ENCODE data around the gene STUM.

Gene STUM

GRCh38 chr1:226652613-226653012 is 104.0 kb downstream of the STUM start:
- no peak for DNase-seq (ENCODE audit: low read depth in 2 of 2)

- peak in 1 of 2 donors; percentile 47 for DNase-seq (ENCODE audit: low read depth in 2 of 2)
These were observed 104.9 kb downstream of the STUM start for GRCh38 chr1:226653311-226653921.

GRCh38 chr1:226654046-226654667 is 105.6 kb downstream of the STUM start:
- DNase-seq (ENCODE audit: low read depth in 2 of 2) = no peak

GRCh38 chr1:226654668-226655055 is 106.1 kb downstream of the STUM start:
- DNase-seq (ENCODE audit: low read depth in 2 of 2) = no peak

GRCh38 chr1:226655251-226656163 is 106.9 kb downstream of the STUM start:
- no peak for DNase-seq (ENCODE audit: low read depth in 2 of 2)

- no peak for DNase-seq (ENCODE audit: low read depth in 2 of 2)
These were observed 107.6 kb downstream of the STUM start for GRCh38 chr1:226656201-226656600.

- DNase-seq (ENCODE audit: low read depth in 2 of 2) = no peak
These were observed 108.2 kb downstream of the STUM start for GRCh38 chr1:226656601-226657277.

GRCh38 chr1:226657895-226658545 is 109.5 kb downstream of the STUM start:
- DNase-seq (ENCODE audit: low read depth in 2 of 2) = no peak

GRCh38 chr1:226658546-226659125 is 110.1 kb downstream of the STUM start:
- DNase-seq (ENCODE audit: low read depth in 2 of 2) = no peak

Data from stimulated activated CD8-positive, alpha-beta memory T cell treated with anti-CD3 and anti-CD28 coated beads, Interleukin-15, amount 100 ng/mL, for 4 hours (primary cell).